Measurements from ENCODE around the gene PRSS36. TPM values are rescaled to one million over a fixed set of nuclear protein-coding genes. Genes with fewer than 3 reads are reported as not detected.

Gene PRSS36
- total RNA-seq, 1 donor from 2014 or later = 0.96 TPM

- H3K4me3 Mint-ChIP-seq = no peak overlapping the region
- H3K4me1 Mint-ChIP-seq = no peaks in the 10 kb centered on the region
- no peak for TF ChIP-seq CTCF (IDR thresholded peaks at IDR 0.05; ENCODE audit: unreplicated experiment)
- no peak for DNase-seq (ENCODE audit: low spot score in 2 of 2, unreplicated experiment in 2 of 2)
- no peaks in the 10 kb centered on the region for H3K9me3 Mint-ChIP-seq
- H3K36me3 Mint-ChIP-seq = peaks cover 53% of the 10 kb centered on the region
- no peaks in the 10 kb centered on the region for H3K27me3 Mint-ChIP-seq (ENCODE audit: low read depth)
- H3K27ac Mint-ChIP-seq = no peak overlapping the region
Observed at GRCh38 chr16:31194898-31195297, 45.0 kb upstream of the PRSS36 start.

- H3K9me3 Mint-ChIP-seq = no peaks in the 10 kb centered on the region
- H3K36me3 Mint-ChIP-seq = peaks cover 53% of the 10 kb centered on the region
- no peak overlapping the region for H3K27ac Mint-ChIP-seq
- DNase-seq (ENCODE audit: low spot score in 2 of 2, unreplicated experiment in 2 of 2) = no peak
- no peak for TF ChIP-seq CTCF (IDR thresholded peaks at IDR 0.05; ENCODE audit: unreplicated experiment)
- H3K4me3 Mint-ChIP-seq = no peak overlapping the region
- H3K27me3 Mint-ChIP-seq (ENCODE audit: low read depth) = no peaks in the 10 kb centered on the region
- no peaks in the 10 kb centered on the region for H3K4me1 Mint-ChIP-seq
Observed at GRCh38 chr16:31193874-31194273, 44.0 kb upstream of the PRSS36 start.

GRCh38 chr16:31192856-31193642 lies 43.2 kb upstream of the PRSS36 start:
- Mint-ChIP-seq H3K36me3 (peaks cover 60% of the 10 kb centered on the region), H3K4me1 (no peaks in the 10 kb centered on the region), H3K27me3 (ENCODE audit: low read depth) (no peaks in the 10 kb centered on the region), H3K9me3 (no peaks in the 10 kb centered on the region), H3K4me3 (no peak overlapping the region), H3K27ac (peak overlapping the region; percentile 31)
- DNase-seq (ENCODE audit: low spot score in 2 of 2, unreplicated experiment in 2 of 2) = no peak
- no peak for TF ChIP-seq CTCF (IDR thresholded peaks at IDR 0.05; ENCODE audit: unreplicated experiment)

GRCh38 chr16:31191697-31192428 lies 42.0 kb upstream of the PRSS36 start:
- Mint-ChIP-seq H3K4me1 (no peaks in the 10 kb centered on the region), H3K27me3 (ENCODE audit: low read depth) (no peaks in the 10 kb centered on the region), H3K9me3 (no peaks in the 10 kb centered on the region), H3K36me3 (peaks cover 67% of the 10 kb centered on the region), H3K27ac (peak overlapping the region; percentile 19), H3K4me3 (no peak overlapping the region)
- no peak for DNase-seq (ENCODE audit: low spot score in 2 of 2, unreplicated experiment in 2 of 2)
- TF ChIP-seq CTCF (IDR thresholded peaks at IDR 0.05; ENCODE audit: unreplicated experiment) = no peak

- Mint-ChIP-seq H3K36me3 (peaks cover 71% of the 10 kb centered on the region), H3K27me3 (ENCODE audit: low read depth) (no peaks in the 10 kb centered on the region), H3K27ac (no peak overlapping the region), H3K9me3 (no peaks in the 10 kb centered on the region), H3K4me3 (no peak overlapping the region), H3K4me1 (no peaks in the 10 kb centered on the region)
- TF ChIP-seq CTCF (IDR thresholded peaks at IDR 0.05; ENCODE audit: unreplicated experiment) = no peak
- DNase-seq (ENCODE audit: low spot score in 2 of 2, unreplicated experiment in 2 of 2) = no peak
Observed at GRCh38 chr16:31190818-31191444, 41.1 kb upstream of the PRSS36 start.
